BLaER1 (cell line): ENCODE results near the gene LCK.

Source experiments
- H3K27ac ChIP-seq: shearing (Covaris generic); formaldehyde crosslinking; 2 replicates; pipeline ENCODE4 v1.8.1; 2022
- H3K27me3 ChIP-seq: shearing (Covaris generic); formaldehyde crosslinking; 2 replicates; pipeline ENCODE4 v1.8.1; 2022
- H3K36me3 ChIP-seq: shearing (Covaris generic); formaldehyde crosslinking; 2 replicates; pipeline ENCODE4 v1.8.1; 2022
- H3K4me1 ChIP-seq: shearing (Covaris generic); formaldehyde crosslinking; 2 replicates; pipeline ENCODE4 v1.8.1; 2022
- H3K4me2 ChIP-seq: shearing (Covaris generic); formaldehyde crosslinking; 2 replicates; pipeline ENCODE4 v1.8.1; 2022
- H3K4me3 ChIP-seq: shearing (Covaris generic); formaldehyde crosslinking; 2 replicates; pipeline ENCODE4 v1.8.1; 2022
- H3K9ac ChIP-seq: shearing (Covaris generic); formaldehyde crosslinking; 2 replicates; pipeline ENCODE4 v1.8.1; 2022
- H3K9me3 ChIP-seq: shearing (Covaris generic); formaldehyde crosslinking; 2 replicates; pipeline ENCODE4 v1.8.1; 2022
- H4K20me1 ChIP-seq: shearing (Covaris generic); formaldehyde crosslinking; 2 replicates; pipeline ENCODE4 v1.8.1; 2022
- Cebpa-rat ChIP-seq: shearing (Covaris generic); IDR thresholded peaks from 2 replicates; pipeline ENCODE4 v1.8.1; 2022

The LCK gene

GRCh38 chr1:32311709-32312393, 60.8 kb downstream of the LCK start:
- no peak for TF ChIP-seq Cebpa-rat
- Histone ChIP-seq H3K9ac (0 out of 2 replicates have a peak overlapping the region, but pooled peaks have one; percentile 17), H3K27me3 (no peaks in the 10 kb centered on the region), H3K4me1 (peaks cover 62% of the 10 kb centered on the region), H4K20me1 (peaks cover 68% of the 10 kb centered on the region), H3K9me3 (no peaks in the 10 kb centered on the region), H3K4me3 (no peak overlapping the region), H3K36me3 (peaks cover 53% of the 10 kb centered on the region), H3K4me2 (peak overlapping the region; percentile 1; the same call in 1 of the 2 replicates), H3K27ac (no peak overlapping the region)

DNA sequence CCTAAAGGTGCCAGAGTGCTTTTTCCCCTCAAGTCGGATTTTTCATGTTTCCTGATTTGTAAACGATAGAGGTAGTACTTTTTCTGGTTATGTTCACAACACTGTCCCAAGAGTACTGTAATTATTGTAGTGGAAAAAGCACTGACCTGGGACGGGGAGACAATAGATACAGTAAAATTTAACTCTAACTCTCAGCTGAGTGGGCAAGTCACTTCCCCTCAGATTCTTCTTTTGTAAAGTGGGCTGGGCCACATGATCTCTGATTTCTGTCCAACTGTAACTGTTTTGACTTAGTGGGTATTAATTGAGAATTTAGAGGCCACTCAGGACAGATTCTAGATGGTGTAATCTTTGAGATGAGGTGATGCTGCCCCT, 65.8 kb downstream of the LCK start:
- Histone ChIP-seq H3K9me3 (no peaks in the 10 kb centered on the region), H3K36me3 (peaks cover 58% of the 10 kb centered on the region), H3K4me1 (peaks cover 81% of the 10 kb centered on the region), H3K4me3 (no peak overlapping the region), H3K27ac (0 out of 2 replicates have a peak overlapping the region, but pooled peaks have one; percentile 20), H3K9ac (peak overlapping the region; percentile 36; the same call in 1 of the 2 replicates), H4K20me1 (peaks cover 33% of the 10 kb centered on the region), H3K4me2 (peak overlapping the region; percentile 78), H3K27me3 (no peaks in the 10 kb centered on the region)
- no peak for TF ChIP-seq Cebpa-rat

GRCh38 chr1:32318127-32318869, 67.2 kb downstream of the LCK start:
- Histone ChIP-seq H3K27me3 (no peaks in the 10 kb centered on the region), H3K9me3 (no peaks in the 10 kb centered on the region), H3K27ac (peak overlapping the region; percentile 24; the same call in 1 of the 2 replicates), H3K4me2 (peak overlapping the region; percentile 78), H3K4me1 (peaks cover 83% of the 10 kb centered on the region), H3K9ac (no peak overlapping the region), H3K36me3 (peaks cover 61% of the 10 kb centered on the region), H3K4me3 (no peak overlapping the region), H4K20me1 (peaks cover 24% of the 10 kb centered on the region)
- no peak; the same call in 1 of the 2 replicates for TF ChIP-seq Cebpa-rat

- Histone ChIP-seq H3K27me3 (no peaks in the 10 kb centered on the region), H3K27ac (peak overlapping the region; percentile 12; the same call in 1 of the 2 replicates), H3K4me3 (no peak overlapping the region), H3K9ac (no peak overlapping the region), H3K36me3 (peaks cover 85% of the 10 kb centered on the region), H4K20me1 (peaks cover 32% of the 10 kb centered on the region), H3K9me3 (no peaks in the 10 kb centered on the region), H3K4me1 (peaks cover 55% of the 10 kb centered on the region), H3K4me2 (peak overlapping the region; percentile 25)
- TF ChIP-seq Cebpa-rat: no peak
These were observed 70.7 kb downstream of the LCK start for GRCh38 chr1:32321712-32322291.

- TF ChIP-seq Cebpa-rat: no peak
- Histone ChIP-seq H3K4me2 (no peak overlapping the region), H3K9ac (no peak overlapping the region), H4K20me1 (peaks cover 71% of the 10 kb centered on the region), H3K4me3 (no peak overlapping the region), H3K36me3 (peaks cover 99% of the 10 kb centered on the region), H3K4me1 (peaks cover 22% of the 10 kb centered on the region), H3K27me3 (no peaks in the 10 kb centered on the region), H3K27ac (no peak overlapping the region), H3K9me3 (no peaks in the 10 kb centered on the region)
These were observed 76.1 kb downstream of the LCK start for GRCh38 chr1:32327204-32327603.

DNA sequence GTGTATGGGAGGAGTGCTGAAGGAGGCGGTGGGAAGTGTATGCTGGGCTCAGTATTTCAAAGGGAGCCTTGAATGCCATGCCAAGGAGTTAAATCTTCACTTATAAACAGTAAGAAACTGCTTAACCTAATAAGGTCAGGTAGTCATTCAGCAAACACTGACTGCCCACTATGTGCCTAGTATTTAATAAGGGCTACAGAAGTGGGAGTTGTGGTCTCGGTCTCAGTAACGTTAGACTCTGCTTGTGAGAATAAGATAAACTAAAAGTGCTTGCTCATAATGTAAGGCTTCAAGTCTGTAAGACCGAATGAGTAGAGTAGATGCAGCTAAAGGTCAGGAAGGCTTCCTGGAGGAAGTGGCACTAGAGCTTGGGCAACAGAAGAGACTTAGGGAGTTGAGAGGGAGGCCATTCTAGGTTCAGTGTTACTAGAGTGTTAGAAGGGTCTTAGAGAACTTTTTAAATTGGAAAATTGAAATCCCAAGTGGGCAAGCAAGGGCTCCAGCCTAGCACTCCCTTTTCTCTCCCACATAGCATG, 78.9 kb downstream of the LCK start:
- Histone ChIP-seq H3K9me3 (no peaks in the 10 kb centered on the region), H3K4me2 (no peak overlapping the region), H4K20me1 (peaks cover 81% of the 10 kb centered on the region), H3K4me3 (no peak overlapping the region), H3K27me3 (no peaks in the 10 kb centered on the region), H3K9ac (no peak overlapping the region), H3K36me3 (peaks cover 96% of the 10 kb centered on the region), H3K4me1 (peaks cover 43% of the 10 kb centered on the region), H3K27ac (no peak overlapping the region)
- TF ChIP-seq Cebpa-rat: no peak

DNA sequence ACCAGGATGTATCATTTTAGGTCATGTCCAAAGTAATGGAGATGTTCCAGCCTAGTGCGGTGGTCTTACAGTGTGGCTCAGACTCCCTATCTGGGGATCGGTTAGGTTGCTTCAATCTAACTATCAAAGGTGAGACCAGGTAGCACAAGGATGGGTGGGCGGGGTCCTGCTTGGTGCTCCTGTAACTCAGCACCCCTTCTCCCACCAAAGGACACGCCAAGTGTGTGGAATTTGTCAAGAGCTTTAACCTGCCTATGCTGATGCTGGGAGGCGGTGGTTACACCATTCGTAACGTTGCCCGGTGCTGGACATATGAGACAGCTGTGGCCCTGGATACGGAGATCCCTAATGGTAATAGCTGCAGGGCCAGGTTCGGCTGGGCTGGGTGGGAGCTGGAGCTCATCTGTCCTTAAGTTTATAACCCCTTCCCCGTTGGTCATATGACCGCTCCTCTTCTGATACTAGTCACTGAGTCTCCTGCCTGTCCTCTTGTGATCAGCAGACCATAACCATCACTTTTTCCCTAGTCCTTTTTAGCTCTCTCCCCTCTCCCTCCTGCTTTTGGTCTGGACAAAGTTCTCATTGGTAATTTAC, 79.6 kb downstream of the LCK start:
- Histone ChIP-seq H3K4me3 (no peak overlapping the region), H3K4me1 (peaks cover 43% of the 10 kb centered on the region), H3K9ac (no peak overlapping the region), H4K20me1 (peaks cover 83% of the 10 kb centered on the region), H3K9me3 (no peaks in the 10 kb centered on the region), H3K27me3 (no peaks in the 10 kb centered on the region), H3K36me3 (peaks cover 90% of the 10 kb centered on the region), H3K27ac (no peak overlapping the region), H3K4me2 (0 out of 2 replicates have a peak overlapping the region, but pooled peaks have one; percentile 92)
- no peak for TF ChIP-seq Cebpa-rat

DNA sequence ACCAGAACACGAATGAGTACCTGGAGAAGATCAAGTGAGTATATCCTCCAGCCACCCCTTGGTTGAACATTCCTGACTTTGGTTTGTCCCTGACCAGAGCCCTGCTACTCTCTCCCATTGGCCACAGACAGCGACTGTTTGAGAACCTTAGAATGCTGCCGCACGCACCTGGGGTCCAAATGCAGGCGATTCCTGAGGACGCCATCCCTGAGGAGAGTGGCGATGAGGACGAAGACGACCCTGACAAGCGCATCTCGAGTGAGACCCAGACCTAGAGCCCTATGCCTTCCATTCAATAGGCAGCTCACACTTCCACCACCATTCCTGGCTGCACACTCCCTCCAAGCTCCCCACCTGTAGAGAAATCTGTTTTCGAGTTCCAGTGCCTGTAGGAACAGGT, 80.5 kb downstream of the LCK start:
- Histone ChIP-seq H4K20me1 (peaks cover 86% of the 10 kb centered on the region), H3K4me1 (peaks cover 46% of the 10 kb centered on the region), H3K4me2 (peak overlapping the region; percentile 92; the same call in 1 of the 2 replicates), H3K9me3 (no peaks in the 10 kb centered on the region), H3K36me3 (peaks cover 81% of the 10 kb centered on the region), H3K9ac (no peak overlapping the region), H3K27ac (no peak overlapping the region), H3K4me3 (no peak overlapping the region), H3K27me3 (no peaks in the 10 kb centered on the region)
- no peak for TF ChIP-seq Cebpa-rat

DNA sequence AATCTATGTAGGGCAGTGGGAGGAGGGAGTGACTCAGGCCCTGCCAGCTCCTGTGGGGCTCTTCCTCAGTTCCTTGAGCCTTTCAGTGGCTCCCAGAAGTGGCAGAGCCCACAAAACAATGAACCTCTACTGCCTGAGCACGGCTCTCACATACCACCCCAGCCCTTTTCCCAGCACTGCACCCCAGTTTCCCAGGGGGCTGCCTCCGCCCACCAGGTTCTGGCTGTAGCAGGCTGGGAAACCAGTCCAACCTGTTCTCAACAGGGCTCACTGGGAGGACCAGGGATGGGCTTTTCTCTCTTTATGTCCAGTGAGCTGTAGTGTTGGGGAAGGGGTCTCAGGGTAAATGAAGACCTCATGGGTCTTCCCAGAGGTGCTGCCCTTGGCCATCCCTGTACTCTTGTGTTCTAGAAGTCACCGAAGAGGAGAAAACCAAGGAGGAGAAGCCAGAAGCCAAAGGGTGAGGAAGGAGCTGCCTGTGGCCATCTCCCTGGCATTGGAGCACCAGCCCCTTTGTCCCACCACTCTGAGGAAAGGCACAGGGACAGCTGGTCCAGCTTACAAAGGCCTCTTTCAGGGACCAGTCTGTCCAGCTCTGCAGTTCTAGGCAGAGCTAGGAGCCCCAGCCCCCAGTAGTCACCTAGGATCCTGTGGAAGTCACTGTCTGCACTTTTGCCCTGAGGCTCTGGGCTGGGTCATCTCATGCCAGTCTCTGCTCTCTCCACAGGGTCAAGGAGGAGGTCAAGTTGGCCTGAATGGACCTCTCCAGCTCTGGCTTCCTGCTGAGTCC, 81.4 kb downstream of the LCK start:
- no peaks in the 10 kb centered on the region for H3K27me3 ChIP-seq

More for the DNA sequence above, 81.4 kb downstream of the LCK start:
- Histone ChIP-seq H3K9ac (0 out of 2 replicates have a peak overlapping the region, but pooled peaks have one; percentile 49), H3K9me3 (no peaks in the 10 kb centered on the region), H3K4me1 (peaks cover 56% of the 10 kb centered on the region), H3K4me3 (no peak overlapping the region), H4K20me1 (peaks cover 88% of the 10 kb centered on the region), H3K27ac (no peak overlapping the region; the same call in 1 of the 2 replicates), H3K36me3 (peaks cover 73% of the 10 kb centered on the region), H3K4me2 (peak overlapping the region; percentile 92)
- TF ChIP-seq Cebpa-rat: no peak
